Left colon (tissue), 2 donors: ENCODE results near the gene RC3H2. TPM values are rescaled to one million over a fixed set of nuclear protein-coding genes. Genes with fewer than 3 reads are reported as not detected.

ENCODE experiments used
- ATAC-seq: fragments of 200-7000 bp; cut with Tn5 transposase; one replicate; pipeline ENCODE4 v1.9.1; 2020; ENCODE audit warnings: mild to moderate bottlenecking, moderate library complexity
- DNase-seq, 2 donors: peaks; one replicate each; pipeline ENCODE4 v3.0.0-alpha.2; 2020
- intact Hi-C, 2 donors: fragments of 100-400 bp; cut with DNase I in 1 of 2; cut with micrococcal nuclease in 1 of 2; formaldehyde crosslinking; loops; one replicate each; pipeline versions ENCODE4 v1.11.2 to v1.14.0; 2022; cut with DNase I, micrococcal nuclease
- long read RNA-seq: library from polyadenylated mRNA; unstranded; transcript quantifications from one replicate; pipeline ENCODE4 v2.0.0, GENCODE V29; 2021
- total RNA-seq, 2 donors: library from RNA; stranded (reverse); fragmentation: NEBNext Ultra II Directional; extraction: Animal tissue kit (Norgen Biotek cat#: 25700); gene quantifications; one replicate each; pipeline ENCODE4 v1.2.1, GENCODE V29; 2021
- donor health status: DM: no; HTN: no; CAD: no.
- donor health status: DM: yes; HTN: yes; CAD: no.

The RC3H2 gene
- total RNA-seq, result 10 to 100 TPM; 36.2 to 38.3 TPM
- long read RNA-seq, transcript RC3H2-202 (21 exons, 3,991 nt), result major isoform, 5 of 23 reads
- long read RNA-seq, partial matches to known transcripts, result 8 of 23 reads
- long read RNA-seq, other reads (novel, unspliced or antisense), result 8 of 23 reads

- DNase-seq (peak; percentile 95 to 99), ATAC-seq (peak; percentile 95)
- intact Hi-C loops, result no loop called here
Observed at GRCh38 chr9:122904823-122905710, at the start of gene RC3H2. Gene RC3H2 (minus strand): TSS chr9:122905359. CDS start chr9:122897509, 7,850 bp downstream.

GRCh38 chr9:122954253-122954691, 49.1 kb upstream of the RC3H2 start:
- DNase-seq (no peak), ATAC-seq (peak; percentile 73)
- intact Hi-C loops, result no loop called here

GRCh38 chr9:122951056-122951455, 45.9 kb upstream of the RC3H2 start:
- ATAC-seq (no peak), DNase-seq (no peak)
- intact Hi-C loops, result no loop called here

GRCh38 chr9:122950263-122950662, 45.1 kb upstream of the RC3H2 start:
- intact Hi-C loops, result no loop called here
- no peak for DNase-seq
- ATAC-seq, result peak; percentile 56

GRCh38 chr9:122949696-122950095, 44.5 kb upstream of the RC3H2 start:
- intact Hi-C loops, result no loop called here
- ATAC-seq, result no peak
- DNase-seq, result no peak

- DNase-seq, result no peak
- ATAC-seq, result no peak
- intact Hi-C loops, result no loop called here
Observed at GRCh38 chr9:122948313-122948712, 43.2 kb upstream of the RC3H2 start.

- intact Hi-C loops, result no loop called here
- ATAC-seq, result no peak
- DNase-seq, result no peak
Observed at GRCh38 chr9:122946461-122947005, 41.4 kb upstream of the RC3H2 start.

GRCh38 chr9:122944960-122945888, 40.1 kb upstream of the RC3H2 start:
- DNase-seq (no peak), ATAC-seq (no peak)
- intact Hi-C loops, result no loop called here

- intact Hi-C loops, result no loop called here
- DNase-seq, result no peak
- peak; percentile 43 for ATAC-seq
Observed at GRCh38 chr9:122941582-122942234, 36.5 kb upstream of the RC3H2 start.

GRCh38 chr9:122940749-122941581, 35.8 kb upstream of the RC3H2 start, which contains the start of gene RABGAP1:
Gene RABGAP1 (plus strand): TSS chr9:122941020. CDS start chr9:122957060, 16,040 bp downstream.
- peak; percentile 94 for ATAC-seq
- intact Hi-C loops, result no loop called here
- DNase-seq, result peak; percentile 100

GRCh38 chr9:122940454-122940748, 35.2 kb upstream of the RC3H2 start:
- peak; percentile 13 for ATAC-seq
- DNase-seq, result no peak
- intact Hi-C loops, result no loop called here

GRCh38 chr9:122939601-122940000, 34.4 kb upstream of the RC3H2 start:
- ATAC-seq, result no peak
- no peak for DNase-seq
- intact Hi-C loops, result no loop called here

- intact Hi-C loops, result no loop called here
- ATAC-seq, result no peak
- no peak for DNase-seq
Observed at GRCh38 chr9:122936883-122937282, 31.7 kb upstream of the RC3H2 start.

- intact Hi-C loops, result no loop called here
- ATAC-seq (no peak), DNase-seq (no peak)
Observed at GRCh38 chr9:122936464-122936863, 31.3 kb upstream of the RC3H2 start.

GRCh38 chr9:122931226-122932121, 26.3 kb upstream of the RC3H2 start, which contains the start of gene ZBTB26:
Gene ZBTB26 (minus strand): TSS chr9:122931512. CDS start chr9:122919934, 11,578 bp downstream.
- ATAC-seq (peak; percentile 99), DNase-seq (peak; percentile 95 to 97)
- intact Hi-C loops, result no loop called here

GRCh38 chr9:122930541-122931225, 25.5 kb upstream of the RC3H2 start:
- ATAC-seq, result no peak
- intact Hi-C loops, result no loop called here
- no peak for DNase-seq
